AG04449 (cell line): ENCODE results near the gene RPUSD1.

Experiments used
- CTCF ChIA-PET: fragments of 350-600 bp; formaldehyde crosslinking; extraction: SDS; loops from one replicate; lab custom pipeline; 2021; ENCODE audit warnings: antibody characterized with exemption; lab: Yijun Ruan, JAX
- POLR2A ChIA-PET: fragments of 400-600, 350-600 bp; formaldehyde crosslinking; extraction: SDS; loops from one replicate; lab custom pipeline; 2020; ENCODE audit warnings: antibody characterized with exemption, inconsistent platforms; lab: Yijun Ruan, JAX
- DNase-seq: peaks from one replicate; pipeline ENCODE4 v3.0.0-alpha.2; 2010; ENCODE audit warnings: low read depth, low spot score
- H3K4me3 ChIP-seq: 2 replicates; pipeline ENCODE4 v1.5.1; 2011; ENCODE audit warnings: low read depth, mild to moderate bottlenecking, control low read depth, low read length
- CTCF ChIP-seq: IDR thresholded peaks from one replicate; pipeline ENCODE4 v1.5.1; 2011; ENCODE audit warnings: mild to moderate bottlenecking, moderate library complexity, low read length, control low read depth, inconsistent platforms; ENCODE audit not compliant: insufficient read depth; ENCODE audit errors: missing control alignments

The RPUSD1 gene

GRCh38 chr16:825341-826061 is 37.3 kb upstream of the RPUSD1 start:
- ChIA-PET CTCF (no interaction called here), POLR2A (no interaction called here)
- no peak overlapping the region for H3K4me3 ChIP-seq
- TF ChIP-seq CTCF = no peak
- DNase-seq = no peak

GRCh38 chr16:824601-825000 is 36.4 kb upstream of the RPUSD1 start:
- CTCF ChIA-PET = no interaction called here
- no peak for DNase-seq
- POLR2A ChIA-PET = no interaction called here
- no peak for TF ChIP-seq CTCF
- no peak overlapping the region for H3K4me3 ChIP-seq

GRCh38 chr16:824194-824593 is 36.0 kb upstream of the RPUSD1 start:
- ChIA-PET POLR2A (no interaction called here), CTCF (no interaction called here)
- DNase-seq = no peak
- TF ChIP-seq CTCF = no peak
- no peak overlapping the region for H3K4me3 ChIP-seq

GRCh38 chr16:822909-823297 is 34.7 kb upstream of the RPUSD1 start:
- CTCF ChIA-PET = no interaction called here
- DNase-seq = no peak
- POLR2A ChIA-PET = no interaction called here
- no peak overlapping the region for H3K4me3 ChIP-seq
- no peak for TF ChIP-seq CTCF

- POLR2A ChIA-PET = no interaction called here
- TF ChIP-seq CTCF = no peak
- CTCF ChIA-PET = no interaction called here
- DNase-seq = no peak
- no peak overlapping the region for H3K4me3 ChIP-seq
Measured at GRCh38 chr16:822174-822908, 34.2 kb upstream of the RPUSD1 start.

- no peak overlapping the region for H3K4me3 ChIP-seq
Measured at GRCh38 chr16:821751-822150, 33.6 kb upstream of the RPUSD1 start.

More at GRCh38 chr16:821751-822150, 33.6 kb upstream of the RPUSD1 start:
- ChIA-PET POLR2A (no interaction called here), CTCF (no interaction called here)
- no peak for TF ChIP-seq CTCF
- DNase-seq = no peak
